Coronary artery (tissue), 2 donors: ENCODE results near the gene CYTH3.
A peak's percentile ranks its signal among the peaks of the same experiment; 100 is the strongest.

Source experiments
- DNase-seq: peaks from one replicate; pipeline ENCODE4 v3.0.0-alpha.2; 2017; ENCODE audit warnings: low spot score
- H3K27ac ChIP-seq, 2 donors: fragments of 200-600 bp; sonication (generic); one replicate each; pipeline ENCODE4 v1.5.1; 2016 to 2019
- H3K4me3 ChIP-seq: fragments of 200-600 bp; sonication (generic); 2 replicates; pipeline ENCODE4 v1.5.1; 2016; ENCODE audit warnings: mild to moderate bottlenecking, moderate library complexity
- TF ChIP-seq, protein P1 (sequence below): fragments of 200-600 bp; sonication (generic); IDR thresholded peaks from one replicate; pipeline ENCODE4 v1.5.1; 2019; ENCODE audit warnings: antibody characterized with exemption

Gene CYTH3

DNA sequence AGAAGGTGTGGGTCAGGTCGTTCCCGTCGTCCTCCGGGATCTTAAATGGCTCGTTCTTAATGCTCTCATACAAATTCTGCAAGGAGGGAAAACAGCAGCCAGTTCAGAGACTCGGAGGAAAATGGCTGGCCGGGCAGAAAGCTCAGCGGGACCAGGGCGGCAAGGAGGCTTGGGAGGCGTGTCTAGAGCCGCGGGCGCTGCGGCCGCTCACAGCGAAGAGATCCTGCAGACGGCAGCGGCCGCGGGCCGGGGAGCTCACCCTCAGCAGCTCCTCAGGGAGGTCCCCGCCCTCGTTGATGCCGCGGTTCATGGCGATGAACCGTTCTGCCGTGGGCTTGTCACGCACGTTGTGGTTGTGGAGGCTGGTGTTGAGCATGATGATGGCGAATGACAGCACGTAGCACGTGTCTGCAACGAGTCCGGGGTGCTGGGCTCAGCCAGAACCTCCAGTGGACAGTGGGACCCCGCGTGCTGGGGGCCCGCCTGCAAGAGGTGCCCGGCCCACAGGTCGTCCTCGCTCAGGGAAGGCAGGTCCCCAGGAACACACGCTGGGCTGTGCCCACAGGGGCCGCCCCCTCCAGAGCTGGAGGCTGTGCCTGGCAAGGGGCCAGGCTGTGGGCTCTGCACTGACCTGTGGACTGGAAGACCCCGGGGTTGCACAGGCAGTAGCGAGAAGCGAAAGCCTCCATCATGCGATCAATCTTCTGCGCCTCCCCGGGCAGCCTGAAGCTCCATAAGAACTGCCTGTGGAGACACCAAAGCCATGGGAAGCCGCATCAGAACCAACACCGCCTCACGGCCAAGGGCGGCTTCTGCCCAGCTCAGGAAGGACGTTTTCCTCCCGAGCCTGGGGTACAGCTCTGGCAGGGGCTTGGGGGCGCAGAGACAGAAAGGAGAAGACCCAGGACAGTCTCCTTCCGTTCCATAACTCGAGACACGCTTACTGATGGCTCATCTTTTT lies 101.6 kb downstream of the CYTH3 start:
- DNase-seq, result no peak
- H3K27ac ChIP-seq, result no peak overlapping the region
- H3K4me3 ChIP-seq, result no peak overlapping the region
- TF ChIP-seq, protein P1, sequence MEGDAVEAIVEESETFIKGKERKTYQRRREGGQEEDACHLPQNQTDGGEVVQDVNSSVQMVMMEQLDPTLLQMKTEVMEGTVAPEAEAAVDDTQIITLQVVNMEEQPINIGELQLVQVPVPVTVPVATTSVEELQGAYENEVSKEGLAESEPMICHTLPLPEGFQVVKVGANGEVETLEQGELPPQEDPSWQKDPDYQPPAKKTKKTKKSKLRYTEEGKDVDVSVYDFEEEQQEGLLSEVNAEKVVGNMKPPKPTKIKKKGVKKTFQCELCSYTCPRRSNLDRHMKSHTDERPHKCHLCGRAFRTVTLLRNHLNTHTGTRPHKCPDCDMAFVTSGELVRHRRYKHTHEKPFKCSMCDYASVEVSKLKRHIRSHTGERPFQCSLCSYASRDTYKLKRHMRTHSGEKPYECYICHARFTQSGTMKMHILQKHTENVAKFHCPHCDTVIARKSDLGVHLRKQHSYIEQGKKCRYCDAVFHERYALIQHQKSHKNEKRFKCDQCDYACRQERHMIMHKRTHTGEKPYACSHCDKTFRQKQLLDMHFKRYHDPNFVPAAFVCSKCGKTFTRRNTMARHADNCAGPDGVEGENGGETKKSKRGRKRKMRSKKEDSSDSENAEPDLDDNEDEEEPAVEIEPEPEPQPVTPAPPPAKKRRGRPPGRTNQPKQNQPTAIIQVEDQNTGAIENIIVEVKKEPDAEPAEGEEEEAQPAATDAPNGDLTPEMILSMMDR, result no peak

DNA sequence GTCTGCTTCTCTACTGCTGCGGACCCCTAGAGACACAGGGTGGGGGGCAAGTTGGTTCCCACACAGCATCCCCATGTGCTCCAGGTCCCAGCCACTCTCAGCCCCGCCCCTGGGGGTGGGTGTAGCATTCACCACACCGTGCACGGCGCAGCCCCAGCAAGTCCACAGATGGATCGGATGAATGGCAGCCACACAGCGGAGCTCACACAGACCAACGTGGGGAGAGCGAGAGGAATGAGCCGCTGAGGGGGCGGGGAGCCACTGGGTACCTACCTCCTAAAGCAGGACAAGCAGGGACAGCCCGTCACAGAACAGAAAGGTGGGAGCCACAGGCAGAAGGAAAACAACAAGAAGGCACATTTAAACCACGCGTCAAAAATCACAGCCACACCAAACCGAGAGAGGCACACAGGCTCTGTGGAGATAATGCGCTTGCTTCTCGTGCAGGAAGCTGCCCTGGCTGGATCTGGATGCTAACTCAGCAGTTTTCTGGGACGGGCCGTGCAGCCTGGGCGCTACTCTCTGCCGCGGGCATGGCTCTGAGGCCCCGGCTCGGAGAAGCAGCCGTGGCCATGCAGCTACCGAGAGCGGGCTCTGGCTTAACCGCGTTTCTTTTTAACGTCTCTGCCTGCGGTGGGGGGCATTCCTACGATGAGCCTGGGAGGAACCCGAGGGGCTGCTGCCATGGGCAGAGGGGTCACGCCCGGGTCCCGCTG lies 102.5 kb downstream of the CYTH3 start:
- no peak for DNase-seq
- Histone ChIP-seq H3K4me3 (no peak overlapping the region), H3K27ac (no peak overlapping the region)
- TF ChIP-seq, protein P1, result no peak

DNA sequence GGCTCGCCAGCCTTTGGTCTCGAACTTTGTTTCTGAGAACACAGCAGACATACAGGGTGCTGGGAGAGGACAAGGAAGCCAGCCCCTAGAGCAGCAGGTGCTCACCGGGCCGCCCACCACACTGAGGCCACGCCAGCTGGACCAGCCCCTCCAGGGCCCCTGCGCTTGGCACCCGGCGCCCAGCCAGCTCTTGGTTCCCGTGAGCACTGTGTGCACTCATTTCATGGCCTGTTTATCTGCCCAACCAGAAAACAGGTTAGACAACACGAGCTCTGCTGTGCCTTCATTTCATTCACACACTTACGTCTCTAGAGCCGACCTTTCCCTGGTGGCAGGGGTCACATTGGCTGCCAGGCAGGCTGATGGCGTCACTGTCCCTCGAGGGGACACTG lies 104.0 kb downstream of the CYTH3 start:
- Histone ChIP-seq H3K4me3 (no peak overlapping the region), H3K27ac (no peak overlapping the region)
- TF ChIP-seq, protein P1, result no peak
- DNase-seq, result no peak

DNA sequence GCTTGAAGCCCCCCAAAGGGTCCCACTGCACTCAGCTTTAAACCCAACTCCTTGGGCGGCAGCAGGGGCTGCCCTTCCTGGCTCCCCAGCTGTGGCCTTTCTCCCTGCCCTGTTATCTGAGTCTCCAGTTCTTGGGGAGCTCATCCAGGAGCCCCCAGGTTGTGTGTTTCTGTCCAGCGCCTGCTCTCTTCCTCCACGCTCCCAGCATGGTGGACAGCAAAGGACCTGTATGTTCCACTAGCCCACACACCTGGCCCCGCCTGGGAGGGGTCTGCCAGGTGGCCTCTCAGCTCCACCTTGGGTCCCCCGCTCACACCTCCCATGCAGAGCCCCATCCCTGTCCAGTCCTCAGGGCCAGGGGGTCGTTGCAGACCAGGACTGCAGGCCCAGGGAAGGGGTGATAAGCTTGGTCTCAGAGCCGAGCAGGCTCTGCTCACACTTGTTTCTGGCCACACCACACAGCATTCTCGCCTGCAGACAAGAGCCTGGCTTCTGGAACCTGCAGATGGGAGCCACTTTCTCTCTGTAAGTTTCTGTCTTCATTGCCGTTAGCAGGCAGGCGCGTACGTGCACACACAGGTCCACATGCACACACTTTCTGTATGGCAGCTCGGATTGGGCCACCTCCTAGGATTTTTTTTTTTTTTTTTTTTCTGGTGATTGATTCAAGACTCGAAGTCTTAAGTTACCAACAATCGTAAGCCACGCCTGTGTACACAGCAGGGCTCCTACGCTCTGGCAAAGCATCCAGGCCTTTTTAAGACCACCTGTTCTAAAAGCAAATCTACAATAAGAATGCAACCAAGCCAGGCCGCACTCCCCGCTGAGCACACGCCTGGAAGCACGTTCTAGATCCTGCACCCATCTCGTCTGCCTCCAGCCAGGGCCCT lies 104.6 kb downstream of the CYTH3 start:
- no peak for DNase-seq
- no peak overlapping the region for H3K4me3 ChIP-seq
- peak overlapping the region in 1 of 2 donors; percentile 29 for H3K27ac ChIP-seq
- TF ChIP-seq, protein P1, result no peak

DNA sequence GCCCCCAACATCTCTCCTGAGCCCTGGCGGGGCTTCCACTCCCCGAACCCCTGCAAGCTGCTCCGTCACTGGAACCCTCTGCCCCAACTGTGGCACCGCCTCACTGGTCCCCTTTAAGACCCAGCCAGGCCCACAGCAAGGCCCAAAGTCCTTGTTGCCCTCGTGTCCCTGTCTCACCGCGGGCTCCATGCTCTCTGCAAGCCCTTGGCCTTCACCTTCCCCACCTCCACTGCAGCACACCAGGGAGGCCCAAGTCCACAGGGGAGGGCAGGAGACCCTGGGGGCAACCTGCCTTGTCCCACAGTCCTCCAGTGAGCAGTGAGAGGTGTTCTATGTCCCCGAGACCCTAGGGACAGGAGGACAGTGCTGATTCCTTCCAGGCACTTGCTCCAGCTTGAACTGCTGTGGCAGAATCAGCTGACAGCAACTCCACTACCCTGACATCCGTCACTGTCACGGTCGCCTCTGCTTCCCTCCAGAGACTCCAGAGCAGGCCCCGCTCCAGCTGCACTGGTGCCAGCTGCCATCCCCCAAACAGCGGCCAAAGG lies 105.3 kb downstream of the CYTH3 start:
- no peak for DNase-seq
- peak overlapping the region in 1 of 2 donors; percentile 29 for H3K27ac ChIP-seq

DNA sequence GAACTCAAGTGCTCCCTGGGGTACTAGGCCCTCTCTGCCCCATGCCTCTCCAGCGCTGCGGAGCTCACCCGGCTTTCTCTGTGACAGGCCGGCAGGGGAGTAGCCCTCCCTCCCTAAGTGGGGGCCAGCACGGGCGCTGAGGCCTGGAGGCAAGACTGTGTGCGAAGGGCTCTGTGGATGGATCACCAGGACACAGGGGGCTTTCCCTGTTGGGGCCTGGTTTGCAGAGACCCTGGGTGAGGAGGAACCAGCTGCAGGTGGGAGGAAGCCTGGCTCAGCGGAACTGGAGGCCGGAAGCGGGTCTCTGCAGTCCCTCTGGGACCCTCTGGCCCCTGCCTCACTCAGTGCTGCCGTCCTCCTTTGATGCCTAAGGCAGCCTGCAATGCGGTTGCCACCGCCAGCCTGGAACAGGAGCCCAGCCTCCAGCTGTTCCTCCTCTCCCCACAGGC lies 106.0 kb downstream of the CYTH3 start:
- TF ChIP-seq, protein P1, result no peak
- no peak for DNase-seq
- Histone ChIP-seq H3K27ac (no peak overlapping the region), H3K4me3 (no peak overlapping the region)

More for the DNA sequence above, 105.3 kb downstream of the CYTH3 start:
- H3K4me3 ChIP-seq, result no peak overlapping the region
- TF ChIP-seq, protein P1, result no peak
